Measurements from ENCODE around the gene ANKS1B.

DNA sequence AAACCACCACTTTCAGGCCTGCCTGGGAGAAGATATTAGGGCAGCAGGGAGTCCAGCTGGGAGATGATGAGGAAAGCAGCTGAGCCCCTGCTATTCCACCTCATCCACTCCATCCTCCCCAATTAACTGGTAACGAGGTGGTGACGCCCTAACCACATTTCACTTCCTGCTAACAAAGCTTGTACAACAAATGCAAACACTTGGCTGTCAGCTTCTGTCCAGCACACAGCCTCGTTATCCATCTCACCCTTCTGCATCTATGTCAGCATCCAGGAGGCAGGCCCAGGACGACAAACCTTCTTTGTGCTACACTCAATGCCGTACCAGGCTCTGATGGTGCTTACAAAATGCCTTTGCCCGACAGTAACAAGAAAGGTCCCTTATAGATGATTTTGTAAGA lies 1114.2 kb downstream of the ANKS1B start:
- TF ChIP-seq CTCF (IDR thresholded peaks at IDR 0.05; ENCODE audit: insufficient read depth, low read depth, low read length) (no peak), EZH2 (IDR thresholded peaks at IDR 0.05; ENCODE audit: insufficient read depth, low read length) (no peak)
